Activated CD8-positive, alpha-beta T cell treated with anti-CD3 and anti-CD28 coated beads, Interleukin-2, amount 10 ng/mL, durations not matched to agents 7 days and 5 days (primary cell): ENCODE measurements around the gene ADGRE1. TPM values are rescaled to one million over a fixed set of nuclear protein-coding genes. Genes with fewer than 3 reads are reported as not detected.

Experiments used
- ATAC-seq: fragments of 150-1000 bp; cut with Tn5 transposase; one replicate; pipeline ENCODE4 v1.10.0; 2021; ENCODE audit warnings: moderate library complexity
- CTCF ChIA-PET: fragments of 350-600 bp; sonication (Branson Sonifier 250); formaldehyde crosslinking; loops from one replicate; lab custom pipeline; 2021; ENCODE audit warnings: antibody characterized with exemption; lab: Charles Lee
- POLR2A ChIA-PET: fragments of 350-600 bp; sonication (Branson Sonifier 250); formaldehyde crosslinking; loops from one replicate; lab custom pipeline; 2021; ENCODE audit warnings: antibody characterized with exemption; lab: Charles Lee
- DNase-seq: peaks from one replicate; pipeline ENCODE4 v3.0.0-alpha.2; 2020
- H3K27ac Mint-ChIP-seq: one replicate; pipeline ENCODE4 v1.8.0; 2021; ENCODE audit warnings: mild to moderate bottlenecking, mixed read lengths
- H3K27me3 Mint-ChIP-seq: one replicate; pipeline ENCODE4 v1.8.0; 2021; ENCODE audit warnings: low read depth, mixed read lengths
- H3K36me3 Mint-ChIP-seq: one replicate; pipeline ENCODE4 v1.8.0; 2021; ENCODE audit warnings: low read depth, mixed read lengths
- H3K4me1 Mint-ChIP-seq: one replicate; pipeline ENCODE4 v1.8.0; 2021; ENCODE audit warnings: low read depth, mixed read lengths
- H3K4me3 Mint-ChIP-seq: one replicate; pipeline ENCODE4 v1.8.0; 2021; ENCODE audit warnings: mild to moderate bottlenecking, mixed read lengths
- H3K9me3 Mint-ChIP-seq: one replicate; pipeline ENCODE4 v1.8.0; 2022; ENCODE audit warnings: mixed read lengths; ENCODE audit not compliant: insufficient read depth
- total RNA-seq, 2 experiments: library from RNA; stranded (reverse); gene quantifications; one replicate each; pipeline ENCODE4 v1.2.3, GENCODE V29; 2021

ADGRE1 gene
- total RNA-seq, 2 experiments from 2014 or later: 0.47 to 0.50 TPM

- no peak overlapping the region for H3K27ac Mint-ChIP-seq
- H3K27me3 Mint-ChIP-seq: peaks cover 3% of the 10 kb centered on the region
- POLR2A ChIA-PET: no interaction called here
- no peaks in the 10 kb centered on the region for H3K36me3 Mint-ChIP-seq
- H3K9me3 Mint-ChIP-seq: peaks cover 6% of the 10 kb centered on the region
- no peak for ATAC-seq
- no peak for DNase-seq
- no peaks in the 10 kb centered on the region for H3K4me1 Mint-ChIP-seq
- H3K4me3 Mint-ChIP-seq: no peak overlapping the region
- CTCF ChIA-PET: no interaction called here
These were observed 69.2 kb downstream of the ADGRE1 start for GRCh38 chr19:6956573-6956972.

- CTCF ChIA-PET: no interaction called here
- H3K4me3 Mint-ChIP-seq: no peak overlapping the region
- no peak overlapping the region for H3K27ac Mint-ChIP-seq
- peaks cover 6% of the 10 kb centered on the region for H3K9me3 Mint-ChIP-seq
- POLR2A ChIA-PET: no interaction called here
- no peaks in the 10 kb centered on the region for H3K4me1 Mint-ChIP-seq
- H3K27me3 Mint-ChIP-seq: peaks cover 3% of the 10 kb centered on the region
- no peak for ATAC-seq
- DNase-seq: no peak
- H3K36me3 Mint-ChIP-seq: no peaks in the 10 kb centered on the region
These were observed 71.4 kb downstream of the ADGRE1 start for GRCh38 chr19:6958791-6959190.

- H3K27me3 Mint-ChIP-seq: no peaks in the 10 kb centered on the region
- ChIA-PET POLR2A (no interaction called here), CTCF (interaction anchor here (1.0 to 1.5 kb wide), 11 partner anchors 10 to 126 kb away, joined by 3 to 8 read pairs (median 4); partner anchors contain the start of gene ZNF557)
- H3K4me1 Mint-ChIP-seq: no peaks in the 10 kb centered on the region
- ATAC-seq (no peak), DNase-seq (no peak)
- no peak overlapping the region for H3K4me3 Mint-ChIP-seq
- no peaks in the 10 kb centered on the region for H3K36me3 Mint-ChIP-seq
- H3K9me3 Mint-ChIP-seq: no peaks in the 10 kb centered on the region
- no peak overlapping the region for H3K27ac Mint-ChIP-seq
These were observed 76.0 kb downstream of the ADGRE1 start for GRCh38 chr19:6963244-6963852.

GRCh38 chr19:6963937-6964336 lies 76.6 kb downstream of the ADGRE1 start:
- H3K9me3 Mint-ChIP-seq: no peaks in the 10 kb centered on the region
- no peaks in the 10 kb centered on the region for H3K4me1 Mint-ChIP-seq
- H3K27me3 Mint-ChIP-seq: no peaks in the 10 kb centered on the region
- peak; percentile 46 for DNase-seq
- no peaks in the 10 kb centered on the region for H3K36me3 Mint-ChIP-seq
- ATAC-seq: no peak
- ChIA-PET CTCF (interaction anchor here (0.5 to 1.5 kb wide), 14 partner anchors 9 to 226 kb away, joined by 3 to 8 read pairs (median 4); partner anchors contain the start of genes GPR108 and ZNF557), POLR2A (no interaction called here)
- H3K4me3 Mint-ChIP-seq: no peak overlapping the region
- H3K27ac Mint-ChIP-seq: no peak overlapping the region

- CTCF ChIA-PET: no interaction called here
- no peaks in the 10 kb centered on the region for H3K9me3 Mint-ChIP-seq
- no peaks in the 10 kb centered on the region for H3K27me3 Mint-ChIP-seq
- peaks cover 2% of the 10 kb centered on the region for H3K4me1 Mint-ChIP-seq
- POLR2A ChIA-PET: no interaction called here
- DNase-seq: no peak
- no peaks in the 10 kb centered on the region for H3K36me3 Mint-ChIP-seq
- H3K27ac Mint-ChIP-seq: no peak overlapping the region
- no peak for ATAC-seq
- H3K4me3 Mint-ChIP-seq: no peak overlapping the region
These were observed 80.6 kb downstream of the ADGRE1 start for GRCh38 chr19:6967967-6968366.

GRCh38 chr19:6969490-6969889 lies 82.1 kb downstream of the ADGRE1 start:
- CTCF ChIA-PET: no interaction called here
- Mint-ChIP-seq H3K36me3 (no peaks in the 10 kb centered on the region), H3K27ac (no peak overlapping the region), H3K9me3 (no peaks in the 10 kb centered on the region), H3K27me3 (no peaks in the 10 kb centered on the region), H3K4me3 (no peak overlapping the region), H3K4me1 (peaks cover 2% of the 10 kb centered on the region)
- no peak for ATAC-seq
- POLR2A ChIA-PET: no interaction called here
- no peak for DNase-seq

- Mint-ChIP-seq H3K27me3 (no peaks in the 10 kb centered on the region), H3K4me3 (no peak overlapping the region), H3K4me1 (peaks cover 2% of the 10 kb centered on the region), H3K27ac (no peak overlapping the region), H3K36me3 (no peaks in the 10 kb centered on the region), H3K9me3 (no peaks in the 10 kb centered on the region)
- no peak for ATAC-seq
- ChIA-PET CTCF (no interaction called here), POLR2A (no interaction called here)
- no peak for DNase-seq
These were observed 82.6 kb downstream of the ADGRE1 start for GRCh38 chr19:6970021-6970420.

- Mint-ChIP-seq H3K4me1 (peaks cover 2% of the 10 kb centered on the region), H3K9me3 (no peaks in the 10 kb centered on the region), H3K36me3 (no peaks in the 10 kb centered on the region), H3K27me3 (no peaks in the 10 kb centered on the region), H3K4me3 (no peak overlapping the region), H3K27ac (no peak overlapping the region)
- ATAC-seq: no peak
- ChIA-PET CTCF (no interaction called here), POLR2A (no interaction called here)
- no peak for DNase-seq
These were observed 83.1 kb downstream of the ADGRE1 start for GRCh38 chr19:6970443-6970842.

GRCh38 chr19:6971366-6971765 lies 84.0 kb downstream of the ADGRE1 start:
- DNase-seq: no peak
- CTCF ChIA-PET: interaction anchor here (1.3 kb wide), 1 partner anchor 29 kb away, joined by 4 read pairs; no protein-coding TSS in a partner anchor
- Mint-ChIP-seq H3K4me3 (no peak overlapping the region), H3K27me3 (no peaks in the 10 kb centered on the region), H3K36me3 (no peaks in the 10 kb centered on the region), H3K9me3 (no peaks in the 10 kb centered on the region), H3K4me1 (peaks cover 2% of the 10 kb centered on the region), H3K27ac (no peak overlapping the region)
- POLR2A ChIA-PET: no interaction called here
- no peak for ATAC-seq

- Mint-ChIP-seq H3K36me3 (peaks cover 10% of the 10 kb centered on the region), H3K4me3 (no peak overlapping the region), H3K27ac (no peak overlapping the region), H3K9me3 (peaks cover 21% of the 10 kb centered on the region), H3K27me3 (no peaks in the 10 kb centered on the region), H3K4me1 (peaks cover 3% of the 10 kb centered on the region)
- ChIA-PET CTCF (interaction anchor here (2.2 kb wide), 1 partner anchor 12 kb away, joined by 7 read pairs; no protein-coding TSS in a partner anchor), POLR2A (no interaction called here)
- DNase-seq: no peak
- no peak for ATAC-seq
These were observed 88.8 kb downstream of the ADGRE1 start for GRCh38 chr19:6976197-6976596.

GRCh38 chr19:6979399-6979798 lies 92.0 kb downstream of the ADGRE1 start:
- CTCF ChIA-PET: interaction anchor here (1.6 kb wide), 1 partner anchor 15 kb away, joined by 5 read pairs; no protein-coding TSS in a partner anchor
- DNase-seq (no peak), ATAC-seq (no peak)
- POLR2A ChIA-PET: no interaction called here
- Mint-ChIP-seq H3K27ac (no peak overlapping the region), H3K36me3 (peaks cover 10% of the 10 kb centered on the region), H3K9me3 (peaks cover 31% of the 10 kb centered on the region), H3K4me1 (peaks cover 3% of the 10 kb centered on the region), H3K4me3 (no peak overlapping the region), H3K27me3 (no peaks in the 10 kb centered on the region)

GRCh38 chr19:6983448-6983847 lies 96.1 kb downstream of the ADGRE1 start:
- Mint-ChIP-seq H3K4me3 (no peak overlapping the region), H3K27ac (no peak overlapping the region), H3K9me3 (peaks cover 22% of the 10 kb centered on the region), H3K27me3 (no peaks in the 10 kb centered on the region), H3K36me3 (peaks cover 2% of the 10 kb centered on the region), H3K4me1 (peaks cover 3% of the 10 kb centered on the region)
- DNase-seq: no peak
- POLR2A ChIA-PET: no interaction called here
- no peak for ATAC-seq
- CTCF ChIA-PET: no interaction called here
